Thyroid gland (tissue), 4 donors: ENCODE results near the gene GABRR3.

Source experiments
- CTCF ChIP-seq, 6 experiments: fragments of 200-600 bp in 3 of 6; fragments of 450-650 bp in 3 of 6; sonication (generic) in 3 of 6; IDR thresholded peaks; one replicate each; pipeline ENCODE4 v1.5.1; 2016 to 2019; ENCODE audit warnings: antibody characterized with exemption in 6 of 6, mild to moderate bottlenecking in 2 of 6, inconsistent platforms in 1 of 6, moderate library complexity in 1 of 6
- POLR2A ChIP-seq, 2 donors: fragments of 450-650 bp; IDR thresholded peaks; one replicate each; pipeline ENCODE4 v1.6.1; 2017; ENCODE audit warnings: antibody characterized with exemption in 2 of 2, mild to moderate bottlenecking in 2 of 2, moderate library complexity in 1 of 2

DNA sequence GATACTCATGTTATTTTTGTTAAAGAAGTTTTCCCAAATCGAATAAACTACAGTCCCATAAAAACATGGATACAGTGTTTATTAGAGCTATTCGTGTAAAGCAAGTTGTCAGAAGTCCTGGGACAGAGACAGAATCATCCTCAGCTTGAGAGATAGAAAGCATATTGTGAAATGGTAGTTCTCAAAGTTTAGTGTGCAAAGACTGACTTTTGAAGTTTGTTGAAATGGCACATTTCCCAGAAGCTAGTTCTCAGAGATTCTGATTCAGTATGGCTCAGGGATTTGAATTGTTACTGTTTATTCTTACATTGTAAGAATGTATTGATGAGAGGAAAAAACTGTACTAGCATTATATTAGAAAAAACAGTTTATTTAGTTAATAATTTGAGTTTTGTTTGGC, 22.1 kb downstream of the GABRR3 start:
- TF ChIP-seq CTCF (IDR thresholded peaks at IDR 0.05) (no peak), POLR2A (IDR thresholded peaks at IDR 0.05) (no peak)
